ENCODE results near the gene MLYCD. TPM values are rescaled to one million over a fixed set of nuclear protein-coding genes. Genes with fewer than 3 reads are reported as not detected.

Gene MLYCD
- polyA plus RNA-seq = 1 to 10 TPM; 4.1 to 5.6 (median 4.3) TPM

- WGBS, 3 donors = 6% methylated on average over 42 to 69 of the region's 69 CpGs
- peak within 1 kb of the TSS; percentile 51 for H3K27ac ChIP-seq (ENCODE audit: low read depth, low read length)
Measured at GRCh38 chr16:83898463-83899271, at the start of gene MLYCD. Gene MLYCD, plus strand, starts transcription at chr16:83899115. Its CDS starts 30 bp downstream, at chr16:83899145.

DNA sequence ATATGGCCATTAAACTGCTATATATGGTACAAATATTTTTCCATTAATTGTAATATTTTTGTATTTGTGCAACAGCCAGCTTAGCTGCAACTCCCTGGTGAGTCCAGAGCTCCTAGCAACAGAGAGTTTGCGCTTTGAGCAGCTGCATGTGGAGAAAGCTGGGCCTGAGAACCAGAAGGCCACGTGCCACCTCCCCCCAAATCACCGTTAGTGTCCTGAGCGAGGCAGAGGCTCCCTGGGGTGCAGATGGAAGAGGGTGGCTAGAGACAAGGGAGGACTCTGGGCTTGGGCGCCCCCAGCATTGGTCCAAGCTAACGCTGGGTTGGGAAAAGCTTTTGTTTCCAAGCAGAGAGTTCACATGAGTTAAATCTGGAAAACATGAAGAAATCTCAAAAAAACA lies 49.5 kb upstream of the MLYCD start:
- 63 to 70% (median 66%) methylated on average over 6 of the region's 6 CpGs for WGBS, 3 donors
- no peak overlapping the region for H3K27ac ChIP-seq (ENCODE audit: low read depth, low read length)

DNA sequence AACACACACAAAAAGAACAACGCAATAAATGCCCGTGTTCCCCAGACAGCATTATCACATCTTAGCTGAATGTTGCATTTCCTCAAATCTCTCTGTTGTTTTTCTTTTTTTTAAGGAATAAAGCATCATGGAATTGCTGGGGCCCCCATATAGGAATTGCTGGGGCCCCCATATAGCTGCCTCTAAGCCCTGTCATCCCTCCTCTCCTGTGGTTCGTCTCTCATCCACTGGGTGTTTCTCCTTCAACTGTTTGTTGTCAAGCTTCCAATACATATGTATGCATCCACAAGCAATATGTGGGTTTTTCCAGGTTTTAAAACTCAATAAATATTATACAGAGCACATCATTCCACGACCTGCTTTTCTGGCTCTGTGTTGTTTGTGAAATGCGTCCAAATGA lies 48.0 kb upstream of the MLYCD start:
- no peak overlapping the region for H3K27ac ChIP-seq (ENCODE audit: low read depth, low read length)
- WGBS, 3 donors = 78 to 87% (median 82%) methylated on average over 5 of the region's 5 CpGs

DNA sequence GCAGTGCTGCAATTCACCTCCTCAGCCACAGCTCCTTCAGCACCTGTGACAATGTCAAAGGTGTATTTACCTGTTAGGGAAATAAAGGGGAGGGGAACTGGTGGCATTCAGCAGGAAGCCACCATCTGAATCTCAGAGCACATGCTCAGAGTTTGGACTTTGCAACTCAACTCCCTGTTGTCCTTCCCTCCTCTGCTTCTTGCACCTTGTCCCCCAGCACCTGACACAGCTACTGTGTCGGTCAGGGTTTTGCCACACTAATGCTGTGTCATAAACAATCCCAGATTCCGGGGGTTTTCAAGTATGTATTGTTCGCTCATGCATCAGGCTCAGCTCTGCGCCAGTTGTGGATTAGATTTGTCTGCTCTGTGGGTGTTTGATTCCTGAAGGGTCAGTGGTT lies 47.4 kb upstream of the MLYCD start:
- WGBS, 3 donors = 75 to 97% (median 94%) methylated on average over 4 of the region's 4 CpGs
- H3K27ac ChIP-seq (ENCODE audit: low read depth, low read length) = no peak overlapping the region

- WGBS, 3 donors = 87 to 91% (median 88%) methylated on average over 11 of the region's 11 CpGs
- no peak overlapping the region for H3K27ac ChIP-seq (ENCODE audit: low read depth, low read length)
Measured at GRCh38 chr16:83852774-83853173, 46.1 kb upstream of the MLYCD start.

DNA sequence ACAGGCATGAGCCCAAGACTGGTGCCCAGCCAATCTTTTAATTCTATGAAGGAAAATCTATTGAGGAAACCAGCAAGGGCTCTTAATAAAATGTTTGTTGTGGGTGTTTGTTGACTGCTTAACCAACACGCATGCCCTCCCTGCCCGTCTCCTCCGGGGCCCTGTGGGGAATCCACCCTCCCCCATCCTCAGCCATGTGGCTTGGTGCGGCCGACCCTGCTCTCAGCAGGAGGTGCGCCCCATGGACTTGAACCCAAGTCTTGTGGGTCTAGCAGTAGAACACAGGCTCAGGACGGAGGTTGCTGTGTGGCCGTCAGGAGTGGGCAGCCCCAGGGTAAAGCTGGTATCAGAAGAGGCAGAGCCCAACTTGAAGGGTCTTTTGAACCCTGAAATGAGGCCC lies 45.1 kb upstream of the MLYCD start:
- 92 to 94% (median 92%) methylated on average over 8 of the region's 8 CpGs for WGBS, 3 donors
- no peak overlapping the region for H3K27ac ChIP-seq (ENCODE audit: low read depth, low read length)

DNA sequence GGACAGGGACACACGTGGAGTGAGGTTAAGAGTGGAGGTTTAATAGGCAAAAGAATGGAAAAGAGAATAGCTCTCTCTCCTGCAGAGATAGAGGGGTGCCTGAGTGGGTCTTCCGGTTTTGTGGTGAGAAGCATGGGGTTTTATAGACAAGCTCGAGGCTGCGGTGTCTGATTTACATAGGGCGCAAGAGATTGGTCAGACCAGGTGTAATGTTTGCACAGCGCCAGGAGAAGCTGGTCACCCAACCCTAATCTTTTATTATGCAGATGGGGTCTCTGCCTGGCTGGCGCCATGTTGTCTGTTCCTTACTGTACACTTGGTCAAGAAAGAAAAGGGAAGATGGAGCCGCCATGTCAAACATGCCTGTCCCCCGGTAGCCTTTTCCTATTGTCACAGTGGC lies 44.5 kb upstream of the MLYCD start:
- WGBS, 3 donors = 71 to 88% (median 88%) methylated on average over 9 of the region's 9 CpGs
- no peak overlapping the region for H3K27ac ChIP-seq (ENCODE audit: low read depth, low read length)

DNA sequence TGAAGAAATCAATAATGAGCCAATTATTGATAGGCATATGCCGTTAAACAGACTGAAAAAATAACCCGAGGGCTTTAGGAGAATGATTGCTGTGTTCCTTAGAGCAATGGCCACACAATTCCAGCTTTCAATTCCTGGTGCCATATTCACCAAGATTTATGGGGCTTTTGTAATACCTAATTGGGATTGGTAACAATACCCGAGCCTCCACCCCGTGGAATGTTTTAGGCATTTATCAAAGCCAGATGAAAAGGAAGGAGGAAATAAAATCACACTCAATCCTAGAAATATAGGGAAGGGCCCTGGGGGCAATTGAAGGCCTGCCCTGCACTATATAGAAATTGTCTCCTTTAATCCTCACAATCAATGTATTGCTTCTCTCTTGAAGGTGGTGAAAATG lies 42.1 kb upstream of the MLYCD start:
- 34 to 74% (median 73%) methylated on average over 4 of the region's 4 CpGs for WGBS, 3 donors
- H3K27ac ChIP-seq (ENCODE audit: low read depth, low read length) = no peak overlapping the region

DNA sequence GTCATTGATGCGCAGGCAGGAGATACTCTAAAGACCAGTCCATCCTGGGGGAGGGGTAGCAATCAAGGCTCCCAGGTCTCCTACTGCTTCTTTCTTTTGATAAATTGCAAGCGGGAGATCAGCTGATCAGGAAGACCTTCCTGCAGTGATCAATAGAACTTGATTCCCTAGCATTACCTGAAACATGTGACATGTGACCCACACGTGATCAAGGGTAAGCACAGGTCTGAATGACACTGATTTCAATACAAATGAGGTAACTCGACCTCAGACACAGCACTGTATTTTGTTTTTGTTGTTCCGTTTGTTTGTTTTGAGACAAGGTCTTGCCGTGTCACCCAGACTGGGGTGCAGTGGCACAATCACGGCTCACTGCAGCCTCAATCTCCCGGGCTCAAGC lies 39.6 kb upstream of the MLYCD start:
- WGBS, 3 donors = 68 to 81% (median 79%) methylated on average over 8 of the region's 8 CpGs
- no peak overlapping the region for H3K27ac ChIP-seq (ENCODE audit: low read depth, low read length)

DNA sequence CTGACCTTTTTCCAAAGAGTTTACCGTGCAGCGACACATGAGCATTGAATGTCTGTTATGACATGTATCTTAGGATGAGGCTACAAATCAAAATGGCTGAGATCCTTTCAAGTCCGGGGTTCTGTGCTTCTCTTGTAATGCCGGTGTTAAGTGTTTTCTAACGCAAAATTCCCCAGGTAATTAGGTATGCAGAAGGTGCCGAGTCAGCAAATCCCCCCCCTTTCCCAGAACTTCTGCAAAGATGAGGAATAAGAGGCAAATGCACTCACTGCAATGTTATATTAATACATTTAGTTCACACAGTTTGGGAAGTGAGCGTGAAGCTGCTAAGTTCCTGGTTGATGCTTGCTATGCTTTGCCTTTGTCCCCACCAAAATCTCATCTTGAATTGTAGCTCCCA lies 36.3 kb upstream of the MLYCD start:
- no peak overlapping the region for H3K27ac ChIP-seq (ENCODE audit: low read depth, low read length)
- 65 to 76% (median 72%) methylated on average over 7 of the region's 7 CpGs for WGBS, 3 donors

- H3K27ac ChIP-seq (ENCODE audit: low read depth, low read length) = no peak overlapping the region
- 83 to 87% (median 87%) methylated on average over 1 of the region's 1 CpG for WGBS, 3 donors
Measured at GRCh38 chr16:83863682-83864081, 35.2 kb upstream of the MLYCD start.

DNA sequence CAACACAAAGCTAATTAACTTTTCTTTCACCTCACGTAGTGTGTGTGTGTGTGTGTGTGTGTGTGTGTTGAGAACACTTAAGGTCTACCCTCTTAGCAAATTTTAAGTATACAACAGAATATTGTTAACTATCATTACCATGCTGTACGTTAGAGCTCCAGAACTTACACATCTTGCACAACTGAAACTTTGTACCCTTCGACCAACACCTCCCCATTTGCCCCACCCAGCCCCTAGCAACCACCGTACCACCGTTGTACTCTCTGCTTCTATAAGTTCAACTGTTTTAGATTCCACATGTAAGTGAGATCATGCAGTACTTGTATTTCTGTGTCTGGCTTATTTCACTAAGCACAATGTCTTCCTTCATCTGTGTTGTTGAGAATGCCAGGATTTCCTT lies 28.1 kb upstream of the MLYCD start:
- WGBS, 3 donors = 52 to 79% (median 75%) methylated on average over 5 of the region's 5 CpGs
- no peak overlapping the region for H3K27ac ChIP-seq (ENCODE audit: low read depth, low read length)

GRCh38 chr16:83878838-83879237 lies 20.1 kb upstream of the MLYCD start:
- no peak overlapping the region for H3K27ac ChIP-seq (ENCODE audit: low read depth, low read length)
- 21 to 34% (median 30%) methylated on average over 6 of the region's 6 CpGs for WGBS, 3 donors

GRCh38 chr16:83882163-83882885 lies 16.6 kb upstream of the MLYCD start:
- 75 to 83% (median 80%) methylated on average over 8 of the region's 8 CpGs for WGBS, 3 donors

GRCh38 chr16:83886199-83886971 lies 12.5 kb upstream of the MLYCD start:
- WGBS, 3 donors = 91 to 94% (median 93%) methylated on average over 13 of the region's 13 CpGs
- no peak overlapping the region for H3K27ac ChIP-seq (ENCODE audit: low read depth, low read length)

More at GRCh38 chr16:83882163-83882885, 16.6 kb upstream of the MLYCD start:
- no peak overlapping the region for H3K27ac ChIP-seq (ENCODE audit: low read depth, low read length)

GRCh38 chr16:83887080-83887479 lies 11.8 kb upstream of the MLYCD start:
- no peak overlapping the region for H3K27ac ChIP-seq (ENCODE audit: low read depth, low read length)
- 43 to 67% (median 59%) methylated on average over 8 of the region's 8 CpGs for WGBS, 3 donors

DNA sequence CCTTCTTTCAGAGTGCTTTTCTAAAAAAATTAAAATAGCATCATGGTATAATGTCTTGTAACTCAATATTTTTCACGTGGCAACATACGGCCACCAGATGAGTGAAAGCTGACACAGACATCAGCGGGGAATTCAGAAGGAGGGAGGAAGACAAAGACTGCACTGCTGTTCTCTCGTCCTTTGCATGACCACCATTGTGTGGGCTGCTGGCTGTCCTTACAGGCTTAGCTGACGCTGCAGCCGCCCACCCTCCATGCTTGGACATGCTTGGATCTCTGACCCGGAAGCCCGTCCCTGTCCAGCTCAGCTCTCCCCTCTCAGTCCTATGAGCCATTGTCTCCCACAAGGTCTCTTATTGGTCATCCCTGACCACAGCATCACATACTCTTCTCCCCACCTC lies 11.4 kb upstream of the MLYCD start:
- 67 to 79% (median 70%) methylated on average over 8 of the region's 8 CpGs for WGBS, 3 donors
- H3K27ac ChIP-seq (ENCODE audit: low read depth, low read length) = no peak overlapping the region

DNA sequence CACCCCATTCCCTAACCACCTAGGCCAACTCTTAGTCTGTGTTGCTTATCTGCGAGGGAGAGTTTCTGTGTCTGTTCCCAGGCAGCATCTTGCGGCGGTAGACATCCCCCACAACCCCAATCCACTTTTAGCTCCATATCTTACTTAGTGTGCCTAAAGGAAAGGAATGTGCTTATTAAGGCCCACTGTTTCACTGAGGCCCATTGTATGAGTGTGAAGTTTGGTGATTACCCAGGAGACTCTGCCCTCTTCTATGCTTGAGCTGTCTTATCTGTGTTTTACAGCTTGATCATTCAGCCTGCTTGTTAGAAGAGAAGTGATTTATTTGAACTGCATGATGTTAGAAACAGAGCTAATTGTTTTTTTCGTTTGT lies 10.3 kb upstream of the MLYCD start:
- WGBS, 3 donors = 59 to 63% (median 61%) methylated on average over 4 of the region's 4 CpGs
- H3K27ac ChIP-seq (ENCODE audit: low read depth, low read length) = no peak overlapping the region

DNA sequence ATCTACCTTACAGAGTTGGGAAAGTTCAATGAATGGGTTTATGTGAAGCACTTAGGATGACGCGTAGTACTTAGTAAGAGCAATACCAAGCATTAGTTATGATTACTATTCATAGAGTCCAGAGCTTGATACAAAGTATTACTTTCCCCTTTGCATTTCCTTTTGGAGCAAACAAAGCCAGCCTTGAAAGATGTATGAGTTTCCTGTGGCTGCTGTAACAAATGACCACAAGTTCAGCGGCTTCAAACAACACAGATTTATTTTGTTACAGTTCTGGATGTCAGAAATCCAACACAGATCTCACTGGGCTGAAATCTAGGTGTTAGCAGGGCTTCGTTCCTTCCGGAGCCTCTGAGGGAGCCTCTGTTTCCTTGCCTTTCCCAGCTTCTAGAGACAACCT lies 8.6 kb upstream of the MLYCD start:
- WGBS, 3 donors = 92 to 96% (median 95%) methylated on average over 5 of the region's 5 CpGs
- no peak overlapping the region for H3K27ac ChIP-seq (ENCODE audit: low read depth, low read length)

Data from adipose tissue (tissue), 3 donors.